PC-3 (cell line): ENCODE data around the gene TMEM51. TPM values are rescaled to one million over a fixed set of nuclear protein-coding genes. Genes with fewer than 3 reads are reported as not detected.

Experiments used
- ATAC-seq: fragments of 200-7000 bp; cut with Tn5 transposase; 2 replicates; pipeline ENCODE4 v1.9.1; 2020; ENCODE audit warnings: mild to moderate bottlenecking, moderate library complexity
- BruUV-seq: library from RNA; stranded (reverse); fragments of 400-500 nt; replicated peaks from 2 replicates; lab custom pipeline; 2021; lab: Mats Ljungman, UMichigan
- CTCF ChIA-PET: fragments of 300-600 bp; sonication (Branson Sonifier 250); formaldehyde crosslinking; loops from one replicate; lab custom pipeline; 2022; ENCODE audit warnings: antibody characterized with exemption; lab: Charles Lee
- POLR2A ChIA-PET: fragments of 300-600 bp; sonication (Branson Sonifier 250); formaldehyde crosslinking; loops from one replicate; lab custom pipeline; 2022; ENCODE audit warnings: antibody characterized with exemption; ENCODE audit not compliant: unreplicated experiment; lab: Charles Lee
- DNase-seq: peaks from one replicate; pipeline ENCODE4 v3.0.0-alpha.2; 2015
- H2AFZ ChIP-seq: fragments of 300-600 bp; sonication (generic); 2 replicates; pipeline ENCODE4 v1.6.0; 2016; ENCODE audit warnings: antibody characterized with exemption, low read length
- H3F3A ChIP-seq: fragments of 300-600 bp; sonication (generic); one replicate; pipeline ENCODE4 v1.6.0; 2017; ENCODE audit warnings: antibody characterized with exemption, low read length, control low read depth, mild to moderate bottlenecking; ENCODE audit not compliant: unreplicated experiment
- H3K27ac ChIP-seq: fragments of 300-600 bp; sonication (generic); 2 replicates; pipeline ENCODE4 v1.5.1; 2016; ENCODE audit warnings: mild to moderate bottlenecking, low read length
- H3K27me3 ChIP-seq: fragments of 300-600 bp; sonication (generic); 2 replicates; pipeline ENCODE4 v1.6.1; 2016; ENCODE audit warnings: low read length, mixed read lengths
- H3K36me3 ChIP-seq: fragments of 300-600 bp; sonication (generic); 2 replicates; pipeline ENCODE4 v1.6.1; 2016; ENCODE audit warnings: low read depth, mixed run types, low read length, mixed read lengths
- H3K4me1 ChIP-seq: fragments of 300-600 bp; sonication (generic); 2 replicates; pipeline ENCODE4 v1.5.1; 2016; ENCODE audit warnings: low read length; ENCODE audit not compliant: insufficient read depth
- H3K4me2 ChIP-seq: fragments of 300-600 bp; sonication (generic); 2 replicates; pipeline ENCODE4 v1.6.0; 2016; ENCODE audit warnings: low read length
- H3K4me3 ChIP-seq: fragments of 300-600 bp; sonication (generic); 2 replicates; pipeline ENCODE4 v1.5.1; 2016; ENCODE audit warnings: mild to moderate bottlenecking, low read length, mixed read lengths
- H3K79me2 ChIP-seq: fragments of 300-600 bp; sonication (generic); 2 replicates; pipeline ENCODE4 v1.6.1; 2017; ENCODE audit warnings: low read length, mixed read lengths
- H3K9ac ChIP-seq: fragments of 300-600 bp; sonication (generic); 2 replicates; pipeline ENCODE4 v1.6.0; 2016; ENCODE audit warnings: mild to moderate bottlenecking, low read length
- H3K9me2 ChIP-seq: fragments of 300-600 bp; sonication (generic); replicated peaks from 2 replicates; pipeline ENCODE4 v1.6.1; 2016; ENCODE audit warnings: mixed run types, low read length, mixed read lengths
- H3K9me3 ChIP-seq: fragments of 300-600 bp; sonication (generic); 2 replicates; pipeline ENCODE4 v1.6.1; 2016; ENCODE audit warnings: low read length, mixed read lengths
- H4K20me1 ChIP-seq: fragments of 300-600 bp; sonication (generic); 2 replicates; pipeline ENCODE4 v1.6.1; 2016; ENCODE audit warnings: low read length, mixed read lengths
- EZH2 ChIP-seq: fragments of 300-600 bp; sonication (generic); IDR thresholded peaks from one replicate; pipeline ENCODE4 v1.6.1; 2017; ENCODE audit warnings: antibody characterized with exemption, mild to moderate bottlenecking, low read length; ENCODE audit not compliant: unreplicated experiment
- EZH2phosphoT487 ChIP-seq: fragments of 300-600 bp; sonication (generic); IDR thresholded peaks from 2 replicates; pipeline ENCODE4 v1.6.1; 2018; ENCODE audit warnings: mild to moderate bottlenecking, antibody characterized with exemption, low read length, borderline replicate concordance
- intact Hi-C: fragments of 100-400 bp; cut with micrococcal nuclease; formaldehyde crosslinking; loops from 2 replicates; pipeline ENCODE4 v1.9.0; 2023
- total RNA-seq: library from RNA; depleted of rRNA; stranded (reverse); fragments of >200 nt; gene quantifications from 2 replicates; pipeline ENCODE4 v1.2.3, GENCODE V29; 2014
- TF ChIP-seq, protein P1 (sequence below): fragments of 300-600 bp; sonication (generic); conservative IDR thresholded peaks from 2 replicates; pipeline ENCODE4 v1.5.1; 2017; ENCODE audit warnings: antibody characterized with exemption, low read depth, mild to moderate bottlenecking, low read length

Gene TMEM51
- total RNA-seq, 1 experiment from 2014 or later: 20.8 TPM

DNA sequence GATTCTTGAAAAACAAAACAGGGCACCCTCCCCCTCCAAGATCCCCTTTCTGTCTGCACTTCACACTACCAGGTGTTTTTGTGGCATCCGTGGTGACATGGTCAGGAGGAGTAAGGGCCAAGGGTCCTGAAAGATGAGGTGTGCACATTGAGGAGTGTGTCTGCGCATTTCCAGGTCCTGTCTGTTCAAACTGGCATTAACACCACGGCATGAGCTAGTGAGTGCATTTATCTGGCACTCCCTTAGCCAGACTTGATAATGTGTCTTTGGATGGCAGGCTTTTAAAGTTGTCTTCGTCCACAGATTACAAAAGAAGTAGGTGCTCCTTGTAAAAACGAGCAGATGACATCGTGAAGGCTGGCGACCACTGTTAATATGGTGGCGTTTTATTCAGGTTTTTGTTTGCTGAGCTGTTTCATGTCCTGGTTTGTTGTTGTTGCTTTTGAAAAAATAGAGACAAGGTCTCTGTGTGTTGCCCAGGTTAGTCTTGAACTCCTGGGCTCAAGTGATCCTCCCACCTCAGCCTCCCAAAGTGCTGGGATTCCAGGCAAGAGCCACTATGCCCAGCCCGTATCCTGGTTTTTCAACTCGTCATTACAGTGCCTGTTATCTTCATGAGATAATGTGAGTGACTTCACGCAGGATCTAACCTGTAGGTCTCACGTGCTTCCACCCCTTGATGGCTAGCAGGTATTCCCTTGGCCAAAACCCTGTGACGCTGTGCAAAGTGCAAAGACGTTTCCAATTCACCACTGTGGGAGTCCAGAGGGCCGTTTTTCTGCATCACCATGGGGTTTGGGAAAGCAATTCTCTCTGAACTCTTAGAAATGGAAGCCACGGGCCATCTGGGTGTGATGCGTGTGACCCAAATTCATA is 4.2 kb downstream of the TMEM51 start:
- Histone ChIP-seq H2AFZ (no peak overlapping the region), H3K79me2 (peaks cover 90% of the 10 kb centered on the region), H3F3A (no peaks in the 10 kb centered on the region), H4K20me1 (0 out of 2 replicates have a peak, but pooled peaks cover 3% of the 10 kb centered on the region), H3K36me3 (no peaks in the 10 kb centered on the region), H3K27me3 (no peaks in the 10 kb centered on the region), H3K27ac (peak overlapping the region; percentile 60), H3K4me3 (peak overlapping the region; percentile 14; the same call in 1 of the 2 replicates), H3K9ac (no peak overlapping the region), H3K4me2 (peak overlapping the region; percentile 58), H3K4me1 (peaks cover 16% of the 10 kb centered on the region), H3K9me3 (no peaks in the 10 kb centered on the region), H3K9me2 (no peaks in the 10 kb centered on the region)
- CTCF ChIA-PET: no interaction called here
- TF ChIP-seq, protein P1, sequence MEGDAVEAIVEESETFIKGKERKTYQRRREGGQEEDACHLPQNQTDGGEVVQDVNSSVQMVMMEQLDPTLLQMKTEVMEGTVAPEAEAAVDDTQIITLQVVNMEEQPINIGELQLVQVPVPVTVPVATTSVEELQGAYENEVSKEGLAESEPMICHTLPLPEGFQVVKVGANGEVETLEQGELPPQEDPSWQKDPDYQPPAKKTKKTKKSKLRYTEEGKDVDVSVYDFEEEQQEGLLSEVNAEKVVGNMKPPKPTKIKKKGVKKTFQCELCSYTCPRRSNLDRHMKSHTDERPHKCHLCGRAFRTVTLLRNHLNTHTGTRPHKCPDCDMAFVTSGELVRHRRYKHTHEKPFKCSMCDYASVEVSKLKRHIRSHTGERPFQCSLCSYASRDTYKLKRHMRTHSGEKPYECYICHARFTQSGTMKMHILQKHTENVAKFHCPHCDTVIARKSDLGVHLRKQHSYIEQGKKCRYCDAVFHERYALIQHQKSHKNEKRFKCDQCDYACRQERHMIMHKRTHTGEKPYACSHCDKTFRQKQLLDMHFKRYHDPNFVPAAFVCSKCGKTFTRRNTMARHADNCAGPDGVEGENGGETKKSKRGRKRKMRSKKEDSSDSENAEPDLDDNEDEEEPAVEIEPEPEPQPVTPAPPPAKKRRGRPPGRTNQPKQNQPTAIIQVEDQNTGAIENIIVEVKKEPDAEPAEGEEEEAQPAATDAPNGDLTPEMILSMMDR: no peak
- TF ChIP-seq EZH2 (no peak), EZH2phosphoT487 (no peak)
- no TSS peak for BruUV-seq
- intact Hi-C loops: no loop called here
- DNase-seq (no peak), ATAC-seq (no peak)
- POLR2A ChIA-PET: no interaction called here

DNA sequence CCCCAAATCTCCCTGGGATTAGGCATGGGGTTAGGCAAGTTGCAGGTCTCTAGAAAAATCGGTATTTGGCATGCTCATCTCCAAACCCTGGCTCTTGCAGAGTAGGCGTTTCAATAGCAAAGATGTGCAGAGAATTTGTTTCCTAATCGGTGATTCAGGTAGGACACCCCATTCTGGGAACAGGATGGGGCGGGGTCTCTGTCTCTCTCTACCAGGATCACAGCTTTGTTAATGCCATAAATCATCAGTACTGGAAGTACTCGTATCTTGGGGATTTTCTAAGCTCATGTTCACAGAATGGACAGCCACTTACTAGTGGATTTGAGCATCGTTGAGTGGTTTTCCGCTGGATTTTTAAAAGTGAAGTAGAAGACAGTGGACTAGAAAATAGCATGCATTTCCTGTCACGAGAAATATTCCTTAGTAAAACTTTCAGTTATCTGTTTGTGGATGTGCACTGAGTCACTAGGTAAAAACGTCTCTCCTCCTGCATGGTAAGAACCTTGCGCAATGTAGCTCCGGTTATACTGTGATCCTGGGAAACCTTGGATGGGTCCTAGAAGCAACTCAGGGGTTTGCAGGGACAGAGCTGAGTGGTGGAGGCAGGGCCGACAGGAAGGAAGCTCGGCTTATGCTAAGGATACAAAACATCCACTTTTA is 5.1 kb downstream of the TMEM51 start:
- Histone ChIP-seq H3K36me3 (no peaks in the 10 kb centered on the region), H3K9ac (no peak overlapping the region), H3K9me2 (no peaks in the 10 kb centered on the region), H3K4me2 (peak overlapping the region; percentile 58), H4K20me1 (0 out of 2 replicates have a peak, but pooled peaks cover 6% of the 10 kb centered on the region), H3K79me2 (peaks cover 99% of the 10 kb centered on the region), H3K27me3 (no peaks in the 10 kb centered on the region), H3K27ac (peak overlapping the region; percentile 60), H3K4me1 (peaks cover 16% of the 10 kb centered on the region), H3K4me3 (peak overlapping the region; percentile 14; the same call in 1 of the 2 replicates), H2AFZ (no peak overlapping the region), H3F3A (no peaks in the 10 kb centered on the region), H3K9me3 (no peaks in the 10 kb centered on the region)
- TF ChIP-seq EZH2 (no peak), EZH2phosphoT487 (no peak)
- TF ChIP-seq, protein P1: no peak
- ChIA-PET POLR2A (no interaction called here), CTCF (no interaction called here)
- ATAC-seq (no peak; the same call in 1 of the 2 replicates), DNase-seq (peak; percentile 68)
- no TSS peak for BruUV-seq
- intact Hi-C loops: no loop called here
